Progenitor cell of endocrine pancreas (in vitro differentiated cells): ENCODE measurements around the gene AMDHD2. TPM values are rescaled to one million over a fixed set of nuclear protein-coding genes. Genes with fewer than 3 reads are reported as not detected.

Source experiments
- DNase-seq: peaks from one replicate; pipeline ENCODE4 v3.0.0; 2021; ENCODE audit warnings: low spot score; ENCODE audit not compliant: unreplicated experiment
- H3K27ac Mint-ChIP-seq: 2 replicates; pipeline ENCODE4 v1.8.0; 2021; ENCODE audit warnings: mild to moderate bottlenecking, moderate library complexity, mixed read lengths
- H3K27me3 Mint-ChIP-seq: 2 replicates; pipeline ENCODE4 v1.8.0; 2021; ENCODE audit warnings: mixed read lengths
- H3K36me3 Mint-ChIP-seq: 2 replicates; pipeline ENCODE4 v1.8.0; 2022; ENCODE audit warnings: mixed read lengths; ENCODE audit not compliant: insufficient read depth
- H3K4me1 Mint-ChIP-seq: 2 replicates; pipeline ENCODE4 v1.8.0; 2021; ENCODE audit warnings: low read depth, mixed read lengths
- H3K4me3 Mint-ChIP-seq: 2 replicates; pipeline ENCODE4 v1.8.0; 2021; ENCODE audit warnings: low read depth, mild to moderate bottlenecking, moderate library complexity, mixed read lengths
- H3K9me3 Mint-ChIP-seq: 2 replicates; pipeline ENCODE4 v1.8.0; 2021; ENCODE audit warnings: low read depth, mixed read lengths
- total RNA-seq: library from RNA; stranded (reverse); gene quantifications from 2 replicates; pipeline ENCODE4 v1.2.1, GENCODE V29; 2021
- TF ChIP-seq, protein P1 (sequence below): fragments of 200-600 bp; sonication (generic); IDR thresholded peaks from one replicate; pipeline ENCODE4 v1.5.0; 2021; ENCODE audit warnings: antibody characterized with exemption, mild to moderate bottlenecking; ENCODE audit not compliant: unreplicated experiment

The AMDHD2 gene
- total RNA-seq, 1 donor from 2014 or later = 40.8 TPM

DNA sequence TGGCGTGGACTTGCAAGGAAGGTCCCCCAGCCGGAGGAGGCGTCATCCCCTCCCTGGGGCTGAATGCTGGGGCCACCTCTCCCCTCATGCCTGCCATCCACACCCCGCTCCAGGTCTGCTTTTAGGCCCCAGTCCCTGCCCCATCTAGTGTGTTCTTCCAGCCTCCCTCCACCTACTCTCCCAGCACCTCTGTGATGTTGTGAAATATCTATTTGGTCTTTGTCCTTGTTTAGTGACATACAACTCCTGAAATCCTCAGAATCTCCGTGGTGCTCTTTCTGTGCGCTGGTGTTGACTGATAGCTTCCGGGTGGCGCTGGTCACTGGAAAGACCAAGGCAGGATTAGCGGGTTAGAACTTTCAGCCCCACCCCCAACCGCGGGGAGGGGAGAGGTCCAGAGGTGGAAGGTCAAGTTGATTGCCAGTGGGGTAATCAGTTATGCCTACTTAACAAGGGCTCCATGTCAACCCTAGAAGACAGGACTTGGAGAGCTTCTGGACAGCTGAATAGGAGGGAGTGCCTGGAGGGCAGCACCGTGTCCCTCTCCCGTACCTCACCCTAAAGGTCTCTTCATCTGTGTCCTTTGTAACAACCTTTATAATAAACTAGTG lies 35.2 kb upstream of the AMDHD2 start:
- H3K4me3 Mint-ChIP-seq = no peak overlapping the region
- H3K27me3 Mint-ChIP-seq = no peaks in the 10 kb centered on the region
- TF ChIP-seq, protein P1, sequence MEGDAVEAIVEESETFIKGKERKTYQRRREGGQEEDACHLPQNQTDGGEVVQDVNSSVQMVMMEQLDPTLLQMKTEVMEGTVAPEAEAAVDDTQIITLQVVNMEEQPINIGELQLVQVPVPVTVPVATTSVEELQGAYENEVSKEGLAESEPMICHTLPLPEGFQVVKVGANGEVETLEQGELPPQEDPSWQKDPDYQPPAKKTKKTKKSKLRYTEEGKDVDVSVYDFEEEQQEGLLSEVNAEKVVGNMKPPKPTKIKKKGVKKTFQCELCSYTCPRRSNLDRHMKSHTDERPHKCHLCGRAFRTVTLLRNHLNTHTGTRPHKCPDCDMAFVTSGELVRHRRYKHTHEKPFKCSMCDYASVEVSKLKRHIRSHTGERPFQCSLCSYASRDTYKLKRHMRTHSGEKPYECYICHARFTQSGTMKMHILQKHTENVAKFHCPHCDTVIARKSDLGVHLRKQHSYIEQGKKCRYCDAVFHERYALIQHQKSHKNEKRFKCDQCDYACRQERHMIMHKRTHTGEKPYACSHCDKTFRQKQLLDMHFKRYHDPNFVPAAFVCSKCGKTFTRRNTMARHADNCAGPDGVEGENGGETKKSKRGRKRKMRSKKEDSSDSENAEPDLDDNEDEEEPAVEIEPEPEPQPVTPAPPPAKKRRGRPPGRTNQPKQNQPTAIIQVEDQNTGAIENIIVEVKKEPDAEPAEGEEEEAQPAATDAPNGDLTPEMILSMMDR = no peak
- peaks cover 7% of the 10 kb centered on the region for H3K4me1 Mint-ChIP-seq
- no peaks in the 10 kb centered on the region for H3K9me3 Mint-ChIP-seq
- H3K36me3 Mint-ChIP-seq = no peaks in the 10 kb centered on the region
- H3K27ac Mint-ChIP-seq = no peak overlapping the region
- DNase-seq = no peak

DNA sequence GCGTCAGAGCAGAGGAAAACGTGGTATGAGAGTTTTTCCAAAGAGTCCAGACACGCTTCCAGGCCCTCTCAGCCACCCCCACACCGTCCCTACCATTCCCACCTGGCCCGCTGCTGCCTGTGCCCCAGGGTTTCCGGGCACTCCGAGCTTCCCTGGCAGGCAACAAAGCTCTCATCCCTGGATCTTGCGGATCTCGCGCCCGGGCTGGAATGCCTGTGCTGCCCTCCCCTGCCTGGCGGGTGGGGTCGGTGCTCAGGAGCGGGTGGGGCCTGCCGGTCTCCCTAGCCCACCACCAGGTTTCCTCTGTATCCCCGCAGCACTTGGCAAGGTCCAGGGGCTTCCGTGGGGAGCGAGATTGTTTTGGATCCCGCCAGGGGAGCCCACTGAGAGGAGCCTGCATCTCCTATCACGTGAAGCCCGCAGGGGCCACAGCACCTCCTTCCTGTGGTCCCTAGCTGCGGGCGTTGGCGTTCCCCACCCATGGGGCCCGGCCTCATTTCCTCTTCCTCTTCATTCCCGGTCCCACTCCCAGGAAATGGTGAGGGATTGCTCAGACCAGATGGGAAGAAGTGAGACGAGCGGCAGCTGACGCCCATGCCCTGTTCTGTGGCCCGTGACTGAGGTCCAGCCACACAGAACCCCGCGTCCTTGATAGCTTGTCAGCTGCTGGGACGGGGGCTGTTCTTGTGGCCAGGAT lies 34.2 kb upstream of the AMDHD2 start:
- Mint-ChIP-seq H3K4me3 (no peak overlapping the region), H3K4me1 (peaks cover 7% of the 10 kb centered on the region), H3K27me3 (no peaks in the 10 kb centered on the region), H3K9me3 (no peaks in the 10 kb centered on the region), H3K36me3 (no peaks in the 10 kb centered on the region), H3K27ac (no peak overlapping the region)
- TF ChIP-seq, protein P1 = no peak
- DNase-seq = no peak

DNA sequence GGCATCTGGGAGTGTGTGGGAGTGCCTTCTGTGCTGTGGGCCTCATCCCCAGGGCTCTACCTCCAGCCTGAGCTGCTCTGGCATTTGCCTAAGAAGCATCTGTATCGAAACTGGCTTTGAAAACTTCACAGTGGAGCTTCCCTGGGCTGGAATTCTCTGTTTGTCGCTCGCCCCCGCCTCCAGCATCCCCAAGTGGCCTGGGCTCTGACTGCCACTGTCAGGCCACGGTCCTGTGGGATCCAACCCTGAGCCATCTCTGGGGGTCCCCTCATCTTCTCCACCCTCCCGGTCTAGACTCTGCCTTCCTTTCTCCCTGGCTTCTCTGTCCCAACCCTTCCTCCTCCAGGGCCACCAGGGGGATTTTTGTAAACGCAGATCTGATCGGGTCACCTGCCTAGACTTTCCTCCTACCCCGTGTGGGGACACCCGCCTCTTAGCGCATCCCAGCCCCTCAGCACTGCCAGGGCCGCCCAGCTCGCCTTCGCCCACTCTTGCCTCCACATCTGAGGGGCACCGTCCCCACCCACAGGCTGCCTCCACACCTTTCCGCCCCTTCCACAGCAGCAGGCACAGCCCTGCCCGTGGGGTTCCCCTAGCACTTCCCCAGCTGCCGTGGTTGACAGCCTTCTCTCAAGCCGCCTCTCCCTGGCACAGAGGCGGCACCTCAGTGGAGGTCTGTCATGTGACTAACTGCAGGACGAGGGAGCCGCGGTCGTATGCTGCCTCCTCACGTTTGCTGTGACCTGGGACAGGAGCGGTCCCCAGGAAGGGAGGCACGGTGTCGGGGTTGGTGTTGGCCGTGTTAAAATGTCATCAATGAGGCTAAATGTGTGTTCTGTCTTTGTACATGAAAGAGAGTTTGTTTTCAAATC lies 33.3 kb upstream of the AMDHD2 start:
- TF ChIP-seq, protein P1 = no peak
- Mint-ChIP-seq H3K4me1 (peaks cover 7% of the 10 kb centered on the region), H3K27ac (no peak overlapping the region), H3K9me3 (no peaks in the 10 kb centered on the region), H3K36me3 (no peaks in the 10 kb centered on the region), H3K27me3 (no peaks in the 10 kb centered on the region), H3K4me3 (no peak overlapping the region)
- no peak for DNase-seq

DNA sequence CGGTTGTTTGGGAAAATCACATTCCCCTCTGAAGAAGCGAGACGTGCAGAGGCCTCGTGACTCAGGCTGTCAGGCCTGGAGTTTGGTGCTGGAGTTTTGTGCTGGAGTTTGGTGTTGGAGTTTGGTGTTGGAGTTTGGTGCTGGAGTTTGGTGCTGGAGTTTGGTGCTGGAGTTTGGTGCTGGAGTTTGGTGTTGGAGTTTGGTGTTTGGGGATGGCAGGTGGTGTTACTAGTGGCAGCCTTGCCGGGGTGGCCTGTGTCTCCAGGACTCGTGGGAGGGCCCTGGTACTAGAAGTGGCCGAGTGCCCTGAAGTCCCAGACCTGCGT lies 32.7 kb upstream of the AMDHD2 start:
- Mint-ChIP-seq H3K27ac (no peak overlapping the region), H3K36me3 (no peaks in the 10 kb centered on the region), H3K4me3 (no peak overlapping the region), H3K4me1 (peaks cover 9% of the 10 kb centered on the region), H3K9me3 (no peaks in the 10 kb centered on the region), H3K27me3 (no peaks in the 10 kb centered on the region)
- TF ChIP-seq, protein P1 = no peak
- no peak for DNase-seq

DNA sequence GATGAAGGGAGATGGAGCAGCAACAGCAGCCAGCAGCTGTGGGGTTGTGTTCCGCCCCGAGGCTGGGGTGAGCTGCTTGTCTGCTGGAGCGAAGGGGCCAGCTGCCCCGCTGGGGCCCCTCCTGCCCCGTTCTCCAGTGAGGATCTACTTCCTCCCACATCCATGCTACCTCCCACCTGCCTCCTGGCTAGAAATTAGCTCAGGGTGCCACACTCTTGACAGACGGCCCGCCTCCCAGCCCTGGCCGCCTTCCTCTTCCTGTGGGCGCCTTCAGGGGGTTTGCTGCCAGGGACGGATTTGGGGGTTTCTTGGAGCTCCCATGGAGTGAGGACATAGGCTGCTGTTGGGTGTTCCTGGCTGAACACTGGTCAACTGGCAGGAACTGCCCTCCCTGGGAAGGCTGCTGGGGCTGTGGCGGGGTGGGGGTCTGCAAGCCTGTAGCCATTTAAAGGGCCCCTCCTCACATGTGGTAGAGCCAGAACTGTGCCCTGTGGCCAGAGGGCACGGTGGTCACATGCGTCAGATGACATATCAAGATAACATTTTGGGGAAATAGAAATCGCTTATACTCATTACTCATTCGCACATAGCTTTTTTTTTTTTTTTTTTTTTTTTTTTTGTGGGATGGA lies 32.2 kb upstream of the AMDHD2 start:
- H3K27me3 Mint-ChIP-seq = no peaks in the 10 kb centered on the region
- no peaks in the 10 kb centered on the region for H3K36me3 Mint-ChIP-seq
- no peaks in the 10 kb centered on the region for H3K9me3 Mint-ChIP-seq
- peaks cover 9% of the 10 kb centered on the region for H3K4me1 Mint-ChIP-seq
- H3K27ac Mint-ChIP-seq = no peak overlapping the region
- TF ChIP-seq, protein P1 = no peak
- no peak overlapping the region for H3K4me3 Mint-ChIP-seq
- no peak for DNase-seq
